HEK293 (cell line): ENCODE measurements around the gene SLC6A11.

Source experiments
- CTCF ChIA-PET: fragments of 350-600 bp; formaldehyde crosslinking; extraction: SDS; loops from one replicate; lab custom pipeline; 2021; ENCODE audit warnings: antibody characterized with exemption; lab: Yijun Ruan, JAX
- POLR2A ChIA-PET: fragments of 300-600 bp; formaldehyde crosslinking; extraction: SDS; loops from one replicate; lab custom pipeline; 2020; ENCODE audit warnings: antibody characterized with exemption, inconsistent platforms; lab: Yijun Ruan, JAX
- H3K27ac ChIP-seq: fragments of 200-500 bp; sonication (Bioruptor generic); 2 replicates; pipeline ENCODE4 v1.5.1; 2014; ENCODE audit warnings: low read depth, low read length, control low read depth, inconsistent platforms; ENCODE audit errors: extremely low read depth
- H3K36me3 ChIP-seq, 2 experiments: fragments of 200-500 bp in 1 of 2; sonication (Bioruptor generic) in 1 of 2; 1 replicate in 1 of 2; 2 replicates in 1 of 2; pipeline ENCODE4 v1.5.1; 2014 to 2017; ENCODE audit warnings: inconsistent platforms in 2 of 2, low read length in 2 of 2; ENCODE audit not compliant: control insufficient read depth in 2 of 2, insufficient read depth in 1 of 2
- H3K4me1 ChIP-seq: fragments of 200-500 bp; sonication (Bioruptor generic); 2 replicates; pipeline ENCODE4 v1.5.1; 2014; ENCODE audit warnings: mild to moderate bottlenecking, low read length, inconsistent platforms; ENCODE audit not compliant: control insufficient read depth, insufficient read depth
- H3K4me3 ChIP-seq: 2 replicates; pipeline ENCODE4 v1.5.1; 2011; ENCODE audit warnings: low read depth, mild to moderate bottlenecking, control low read depth, low read length, moderate library complexity
- H3K9me3 ChIP-seq: fragments of 200-500 bp; sonication (Bioruptor generic); 2 replicates; pipeline ENCODE4 v1.5.1; 2014; ENCODE audit warnings: low read depth, low read length, inconsistent platforms; ENCODE audit not compliant: control insufficient read depth, insufficient read depth
- BCL11A ChIP-seq: fragments of 450-650 bp; formaldehyde crosslinking; IDR thresholded peaks from 2 replicates; pipeline ENCODE4 v1.5.1; 2016; ENCODE audit warnings: low read depth, missing biosample characterization, missing genetic modification characterization
- KLF16 ChIP-seq: fragments of 450-650 bp; formaldehyde crosslinking; IDR thresholded peaks from 2 replicates; pipeline ENCODE4 v1.5.1; 2017; ENCODE audit warnings: missing biosample characterization, missing genetic modification characterization
- KLF17 ChIP-seq: fragments of 450-650 bp; formaldehyde crosslinking; IDR thresholded peaks from 2 replicates; pipeline ENCODE4 v1.5.1; 2016; ENCODE audit warnings: missing biosample characterization, missing genetic modification characterization
- SETDB1 ChIP-seq: IDR thresholded peaks from one replicate; pipeline ENCODE4 v1.6.1; 2017; ENCODE audit warnings: mild to moderate bottlenecking, low read length, moderate library complexity, mixed read lengths; ENCODE audit not compliant: insufficient read length
- ZBTB6 ChIP-seq: fragments of 450-650 bp; formaldehyde crosslinking; IDR thresholded peaks from 2 replicates; pipeline ENCODE4 v1.5.1; 2017; ENCODE audit warnings: missing biosample characterization, missing genetic modification characterization
- ZFP37 ChIP-seq: fragments of 450-650 bp; formaldehyde crosslinking; IDR thresholded peaks from 2 replicates; pipeline ENCODE4 v1.5.1; 2016; ENCODE audit warnings: missing biosample characterization, missing genetic modification characterization
- ZNF133 ChIP-seq: fragments of 450-650 bp; formaldehyde crosslinking; IDR thresholded peaks from 2 replicates; pipeline ENCODE4 v1.5.1; 2016; ENCODE audit warnings: missing biosample characterization, missing genetic modification characterization
- ZNF211 ChIP-seq: fragments of 450-650 bp; formaldehyde crosslinking; IDR thresholded peaks from 2 replicates; pipeline ENCODE4 v1.5.1; 2016; ENCODE audit warnings: low read depth, missing biosample characterization, missing genetic modification characterization
- ZNF266 ChIP-seq: fragments of 450-650 bp; formaldehyde crosslinking; IDR thresholded peaks from 2 replicates; pipeline ENCODE4 v1.5.1; 2016; ENCODE audit warnings: missing biosample characterization, missing genetic modification characterization, low read depth
- ZNF292 ChIP-seq: fragments of 450-650 bp; formaldehyde crosslinking; IDR thresholded peaks from 2 replicates; pipeline ENCODE4 v1.5.1; 2016; ENCODE audit warnings: low read depth, missing biosample characterization, missing genetic modification characterization, borderline replicate concordance
- ZNF433 ChIP-seq: fragments of 450-650 bp; formaldehyde crosslinking; IDR thresholded peaks from 2 replicates; pipeline ENCODE4 v1.5.1; 2016; ENCODE audit warnings: missing biosample characterization, missing genetic modification characterization, low read depth
- ZNF48 ChIP-seq: fragments of 450-650 bp; formaldehyde crosslinking; IDR thresholded peaks from 2 replicates; pipeline ENCODE4 v1.5.1; 2016; ENCODE audit warnings: missing biosample characterization, missing genetic modification characterization
- ZNF530 ChIP-seq: fragments of 450-650 bp; formaldehyde crosslinking; IDR thresholded peaks from 2 replicates; pipeline ENCODE4 v1.5.1; 2016; ENCODE audit warnings: low read depth, missing biosample characterization, missing genetic modification characterization
- ZNF580 ChIP-seq: fragments of 450-650 bp; formaldehyde crosslinking; IDR thresholded peaks from 2 replicates; pipeline ENCODE4 v1.5.1; 2016; ENCODE audit warnings: missing biosample characterization, missing genetic modification characterization
- ZNF623 ChIP-seq: fragments of 450-650 bp; formaldehyde crosslinking; IDR thresholded peaks from 2 replicates; pipeline ENCODE4 v1.5.1; 2016; ENCODE audit warnings: missing biosample characterization, missing genetic modification characterization
- ZNF629 ChIP-seq: fragments of 450-650 bp; formaldehyde crosslinking; IDR thresholded peaks from 2 replicates; pipeline ENCODE4 v1.5.1; 2017; ENCODE audit warnings: missing biosample characterization, missing genetic modification characterization
- ZNF654 ChIP-seq: fragments of 450-650 bp; formaldehyde crosslinking; IDR thresholded peaks from 2 replicates; pipeline ENCODE4 v1.5.1; 2016; ENCODE audit warnings: low read depth, missing biosample characterization, missing genetic modification characterization
- ZNF768 ChIP-seq: fragments of 450-650 bp; formaldehyde crosslinking; IDR thresholded peaks from 2 replicates; pipeline ENCODE4 v1.5.1; 2018; ENCODE audit warnings: missing biosample characterization, mild to moderate bottlenecking, missing genetic modification characterization
- ZNF791 ChIP-seq: fragments of 450-650 bp; formaldehyde crosslinking; IDR thresholded peaks from 2 replicates; pipeline ENCODE4 v1.5.1; 2016; ENCODE audit warnings: missing biosample characterization, missing genetic modification characterization
- TF ChIP-seq, protein P1 (sequence below): fragments of 450-650 bp; formaldehyde crosslinking; IDR thresholded peaks from 2 replicates; pipeline ENCODE4 v1.5.1; 2016; ENCODE audit warnings: missing biosample characterization, missing genetic modification characterization
- TF ChIP-seq, protein P2 (sequence below): fragments of 450-650 bp; formaldehyde crosslinking; IDR thresholded peaks from 2 replicates; pipeline ENCODE4 v1.5.1; 2016; ENCODE audit warnings: missing biosample characterization, missing genetic modification characterization

Gene SLC6A11

DNA sequence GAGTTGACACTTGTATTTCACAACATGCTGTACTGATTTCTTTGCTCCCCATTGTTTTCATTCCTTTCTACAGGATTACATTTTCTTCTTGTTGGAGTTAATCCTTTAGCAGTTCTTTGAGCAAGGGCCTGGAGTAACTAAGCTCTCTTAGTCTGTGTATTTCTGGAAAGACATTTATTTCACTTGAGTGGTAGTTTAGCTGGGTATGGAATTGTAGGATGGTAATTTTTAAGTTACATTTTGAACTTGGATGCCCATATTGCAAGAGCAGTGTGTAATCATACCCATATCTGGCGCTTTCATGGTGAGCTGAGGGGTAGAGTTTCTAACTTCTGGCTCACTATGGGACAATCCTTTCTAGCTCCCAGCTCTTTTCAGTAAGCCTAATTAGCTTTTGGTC, 74.6 kb downstream of the SLC6A11 start:
- no peak overlapping the region for H3K4me3 ChIP-seq
- peak; percentile 37 for TF ChIP-seq SETDB1
- TF ChIP-seq KLF17: no peak
- TF ChIP-seq, all 188 proteins: peak for 1
- ChIA-PET POLR2A (no interaction called here), CTCF (interaction anchor here (0.6 kb wide), 1 partner anchor 943 kb away, joined by 4 read pairs; no protein-coding TSS in a partner anchor)
- no peaks in the 10 kb centered on the region for H3K4me1 ChIP-seq
- no peaks in the 10 kb centered on the region for H3K9me3 ChIP-seq
- no peak overlapping the region for H3K27ac ChIP-seq
- no peaks in the 10 kb centered on the region for H3K36me3 ChIP-seq

GRCh38 chr3:10892622-10893021, 76.6 kb downstream of the SLC6A11 start:
- H3K9me3 ChIP-seq: no peaks in the 10 kb centered on the region
- no peaks in the 10 kb centered on the region for H3K36me3 ChIP-seq
- no peaks in the 10 kb centered on the region for H3K4me1 ChIP-seq
- H3K4me3 ChIP-seq: no peak overlapping the region
- TF ChIP-seq ZNF791 (no peak), ZNF48 (no peak)
- TF ChIP-seq, all 188 proteins: peak for 0
- ChIA-PET CTCF (interaction anchor here (1.1 to 1.7 kb wide), 2 partner anchors 10 to 168 kb away, joined by 4 to 5 read pairs; no protein-coding TSS in a partner anchor), POLR2A (interaction anchor here (0.7 kb wide), 1 partner anchor 878 kb away, joined by 7 read pairs; no protein-coding TSS in a partner anchor)
- H3K27ac ChIP-seq: no peak overlapping the region

- H3K36me3 ChIP-seq: no peaks in the 10 kb centered on the region
- H3K4me3 ChIP-seq: no peak overlapping the region
- CTCF ChIA-PET: interaction anchor here (0.5 to 1.5 kb wide), 2 partner anchors 15 to 918 kb away, joined by 3 read pairs; no protein-coding TSS in a partner anchor
- H3K9me3 ChIP-seq: no peaks in the 10 kb centered on the region
- H3K4me1 ChIP-seq: no peaks in the 10 kb centered on the region
- TF ChIP-seq ZNF768 (no peak), ZBTB6 (tag by site-specific recombination) (no peak), BCL11A (tag by site-specific recombination) (no peak), ZFP37 (tag by site-specific recombination) (no peak), ZNF133 (tag by site-specific recombination) (no peak), ZNF623 (no peak), ZNF654 (tag by site-specific recombination) (no peak), ZNF629 (tag by site-specific recombination) (no peak)
- TF ChIP-seq, protein P1, sequence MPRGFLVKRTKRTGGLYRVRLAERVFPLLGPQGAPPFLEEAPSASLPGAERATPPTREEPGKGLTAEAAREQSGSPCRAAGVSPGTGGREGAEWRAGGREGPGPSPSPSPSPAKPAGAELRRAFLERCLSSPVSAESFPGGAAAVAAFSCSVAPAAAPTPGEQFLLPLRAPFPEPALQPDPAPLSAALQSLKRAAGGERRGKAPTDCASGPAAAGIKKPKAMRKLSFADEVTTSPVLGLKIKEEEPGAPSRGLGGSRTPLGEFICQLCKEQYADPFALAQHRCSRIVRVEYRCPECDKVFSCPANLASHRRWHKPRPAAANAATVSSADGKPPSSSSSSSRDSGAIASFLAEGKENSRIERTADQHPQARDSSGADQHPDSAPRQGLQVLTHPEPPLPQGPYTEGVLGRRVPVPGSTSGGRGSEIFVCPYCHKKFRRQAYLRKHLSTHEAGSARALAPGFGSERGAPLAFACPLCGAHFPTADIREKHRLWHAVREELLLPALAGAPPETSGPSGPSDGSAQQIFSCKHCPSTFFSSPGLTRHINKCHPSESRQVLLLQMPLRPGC: no peak
- H3K27ac ChIP-seq: no peak overlapping the region
- POLR2A ChIA-PET: no interaction called here
Measured at GRCh38 chr3:10901296-10901945, 85.4 kb downstream of the SLC6A11 start.

- CTCF ChIA-PET: interaction anchor here (0.7 kb wide), 1 partner anchor 151 kb away, joined by 5 read pairs; no protein-coding TSS in a partner anchor
- H3K9me3 ChIP-seq: no peaks in the 10 kb centered on the region
- POLR2A ChIA-PET: no interaction called here
- no peaks in the 10 kb centered on the region for H3K4me1 ChIP-seq
- no peak overlapping the region for H3K4me3 ChIP-seq
- H3K36me3 ChIP-seq: no peaks in the 10 kb centered on the region
- H3K27ac ChIP-seq: no peak overlapping the region
- no peak for TF ChIP-seq ZNF433 (tag by site-specific recombination)
- TF ChIP-seq ZNF211 (tag by site-specific recombination): no peak
- no peak for TF ChIP-seq KLF16 (tag by site-specific recombination)
- no peak for TF ChIP-seq ZNF580 (tag by site-specific recombination)
- TF ChIP-seq, protein P2, sequence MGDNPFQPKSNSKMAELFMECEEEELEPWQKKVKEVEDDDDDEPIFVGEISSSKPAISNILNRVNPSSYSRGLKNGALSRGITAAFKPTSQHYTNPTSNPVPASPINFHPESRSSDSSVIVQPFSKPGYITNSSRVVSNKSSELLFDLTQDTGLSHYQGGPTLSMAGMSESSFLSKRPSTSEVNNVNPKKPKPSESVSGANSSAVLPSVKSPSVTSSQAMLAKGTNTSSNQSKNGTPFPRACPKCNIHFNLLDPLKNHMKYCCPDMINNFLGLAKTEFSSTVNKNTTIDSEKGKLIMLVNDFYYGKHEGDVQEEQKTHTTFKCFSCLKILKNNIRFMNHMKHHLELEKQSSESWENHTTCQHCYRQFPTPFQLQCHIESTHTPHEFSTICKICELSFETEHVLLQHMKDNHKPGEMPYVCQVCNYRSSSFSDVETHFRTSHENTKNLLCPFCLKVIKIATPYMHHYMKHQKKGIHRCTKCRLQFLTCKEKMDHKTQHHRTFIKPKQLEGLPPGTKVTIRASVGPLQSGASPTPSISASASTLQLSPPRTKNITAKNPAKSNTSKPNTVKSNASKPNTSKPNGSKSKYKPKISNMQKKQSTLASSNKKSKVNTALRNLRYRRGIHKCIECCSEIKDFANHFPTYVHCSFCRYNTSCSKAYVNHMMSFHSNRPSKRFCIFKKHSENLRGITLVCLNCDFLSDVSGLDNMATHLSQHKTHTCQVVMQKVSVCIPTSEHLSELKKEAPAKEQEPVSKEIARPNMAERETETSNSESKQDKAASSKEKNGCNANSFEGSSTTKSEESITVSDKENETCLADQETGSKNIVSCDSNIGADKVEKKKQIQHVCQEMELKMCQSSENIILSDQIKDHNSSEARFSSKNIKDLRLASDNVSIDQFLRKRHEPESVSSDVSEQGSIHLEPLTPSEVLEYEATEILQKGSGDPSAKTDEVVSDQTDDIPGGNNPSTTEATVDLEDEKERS: peak; percentile 70; the same call in 1 of the 2 replicates
- TF ChIP-seq ZNF266 (tag by site-specific recombination): no peak
- no peak for TF ChIP-seq ZNF530 (tag by site-specific recombination)
- TF ChIP-seq ZNF292 (tag by site-specific recombination): no peak
- TF ChIP-seq ZNF133 (tag by site-specific recombination): peak; percentile 99
Measured at GRCh38 chr3:10907262-10907661, 91.2 kb downstream of the SLC6A11 start.
